Activated CD8-positive, alpha-beta T cell treated with anti-CD3 and anti-CD28 coated beads, Interleukin-2, amount 10 ng/mL, durations not matched to agents 7 days and 5 days (primary cell): ENCODE data around the gene SH2D1A. TPM values are rescaled to one million over a fixed set of nuclear protein-coding genes. Genes with fewer than 3 reads are reported as not detected.
A peak's percentile ranks its signal among the peaks of the same experiment; 100 is the strongest.

ENCODE experiments used
- ATAC-seq: fragments of 150-1000 bp; cut with Tn5 transposase; one replicate; pipeline ENCODE4 v1.10.0; 2021; ENCODE audit warnings: moderate library complexity
- CTCF ChIA-PET: fragments of 350-600 bp; sonication (Branson Sonifier 250); formaldehyde crosslinking; loops from one replicate; lab custom pipeline; 2021; ENCODE audit warnings: antibody characterized with exemption; lab: Charles Lee
- POLR2A ChIA-PET: fragments of 350-600 bp; sonication (Branson Sonifier 250); formaldehyde crosslinking; loops from one replicate; lab custom pipeline; 2021; ENCODE audit warnings: antibody characterized with exemption; lab: Charles Lee
- DNase-seq: peaks from one replicate; pipeline ENCODE4 v3.0.0-alpha.2; 2020
- H3K27ac Mint-ChIP-seq: one replicate; pipeline ENCODE4 v1.8.0; 2021; ENCODE audit warnings: mild to moderate bottlenecking, mixed read lengths
- H3K27me3 Mint-ChIP-seq: one replicate; pipeline ENCODE4 v1.8.0; 2021; ENCODE audit warnings: low read depth, mixed read lengths
- H3K36me3 Mint-ChIP-seq: one replicate; pipeline ENCODE4 v1.8.0; 2021; ENCODE audit warnings: low read depth, mixed read lengths
- H3K4me1 Mint-ChIP-seq: one replicate; pipeline ENCODE4 v1.8.0; 2021; ENCODE audit warnings: low read depth, mixed read lengths
- H3K4me3 Mint-ChIP-seq: one replicate; pipeline ENCODE4 v1.8.0; 2021; ENCODE audit warnings: mild to moderate bottlenecking, mixed read lengths
- H3K9me3 Mint-ChIP-seq: one replicate; pipeline ENCODE4 v1.8.0; 2022; ENCODE audit warnings: mixed read lengths; ENCODE audit not compliant: insufficient read depth
- total RNA-seq, 2 experiments: library from RNA; stranded (reverse); gene quantifications; one replicate each; pipeline ENCODE4 v1.2.3, GENCODE V29; 2021

Gene SH2D1A
- total RNA-seq, 2 experiments from 2014 or later = 42.0 to 42.1 TPM

GRCh38 chrX:124338733-124339514 lies 7.4 kb upstream of the SH2D1A start:
- POLR2A ChIA-PET = interaction anchor here (0.6 to 1.7 kb wide), 2 partner anchors 9 to 121 kb away, joined by 3 to 8 read pairs; no protein-coding TSS in a partner anchor
- H3K4me1 Mint-ChIP-seq = peaks cover 72% of the 10 kb centered on the region

DNA sequence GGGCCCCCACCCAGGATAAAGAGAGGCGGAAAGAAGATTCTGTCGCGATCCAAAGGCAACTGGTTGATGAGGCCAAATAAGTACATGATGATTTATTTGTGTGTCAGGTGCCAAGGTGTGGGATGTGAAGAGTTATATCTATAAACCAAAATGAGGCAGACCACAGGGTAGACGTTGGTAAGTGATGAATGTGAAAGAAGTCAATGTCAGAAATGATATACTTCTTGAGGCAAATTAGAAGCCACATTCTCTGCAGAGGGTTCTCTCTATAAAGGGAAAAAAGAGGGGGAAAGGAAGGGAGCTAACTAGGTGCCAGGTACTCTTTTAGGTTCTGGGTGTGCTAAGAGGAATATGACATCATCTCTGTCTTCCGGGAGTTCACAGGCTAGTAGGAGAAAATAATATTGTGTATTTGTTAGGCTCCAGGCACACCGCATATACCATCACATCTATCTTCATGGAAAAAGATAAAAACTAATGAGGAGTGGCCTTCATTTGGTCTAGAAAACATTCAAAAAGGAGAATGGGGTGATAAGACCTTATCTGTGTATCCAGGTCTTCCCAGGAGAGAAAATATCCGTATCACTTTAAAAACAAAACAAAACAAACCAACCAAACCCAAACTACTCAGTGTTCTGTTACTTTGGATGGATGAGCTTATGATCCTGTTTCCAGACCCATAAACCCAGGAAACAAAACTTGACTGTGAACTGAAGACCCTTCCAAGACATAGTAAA lies 4.8 kb upstream of the SH2D1A start:
- ChIA-PET CTCF (no interaction called here), POLR2A (interaction anchor here (1.1 to 1.7 kb wide), 2 partner anchors 13 to 124 kb away, joined by 3 to 10 read pairs; no protein-coding TSS in a partner anchor)
- no peaks in the 10 kb centered on the region for H3K27me3 Mint-ChIP-seq
- peak overlapping the region; percentile 71 for H3K4me3 Mint-ChIP-seq
- H3K4me1 Mint-ChIP-seq = peaks cover 79% of the 10 kb centered on the region
- no peak for ATAC-seq
- no peaks in the 10 kb centered on the region for H3K36me3 Mint-ChIP-seq
- no peak for DNase-seq
- H3K27ac Mint-ChIP-seq = peak overlapping the region; percentile 93
- no peaks in the 10 kb centered on the region for H3K9me3 Mint-ChIP-seq

More at GRCh38 chrX:124338733-124339514, 7.4 kb upstream of the SH2D1A start:
- DNase-seq (peak; percentile 57), ATAC-seq (peak; percentile 71)
- no peaks in the 10 kb centered on the region for H3K36me3 Mint-ChIP-seq
- no peaks in the 10 kb centered on the region for H3K9me3 Mint-ChIP-seq
- CTCF ChIA-PET = interaction anchor here (0.8 kb wide), 1 partner anchor 9 kb away, joined by 3 read pairs; no protein-coding TSS in a partner anchor
- H3K27me3 Mint-ChIP-seq = no peaks in the 10 kb centered on the region
- H3K27ac Mint-ChIP-seq = peak overlapping the region; percentile 66
- no peak overlapping the region for H3K4me3 Mint-ChIP-seq

- Mint-ChIP-seq H3K4me1 (peaks cover 72% of the 10 kb centered on the region), H3K27ac (peak overlapping the region; percentile 93), H3K4me3 (peak overlapping the region; percentile 71), H3K27me3 (no peaks in the 10 kb centered on the region), H3K9me3 (no peaks in the 10 kb centered on the region), H3K36me3 (no peaks in the 10 kb centered on the region)
- ATAC-seq (peak; percentile 11), DNase-seq (no peak)
- ChIA-PET POLR2A (interaction anchor here (1.1 to 1.7 kb wide), 2 partner anchors 12 to 124 kb away, joined by 3 to 10 read pairs; no protein-coding TSS in a partner anchor), CTCF (interaction anchor here (0.9 to 1.0 kb wide), 3 partner anchors 24 to 118 kb away, joined by 3 read pairs; no protein-coding TSS in a partner anchor)
Measured at GRCh38 chrX:124342174-124342867, 4.0 kb upstream of the SH2D1A start.

GRCh38 chrX:124343016-124343415 lies 3.3 kb upstream of the SH2D1A start:
- POLR2A ChIA-PET = interaction anchor here (1.1 to 1.7 kb wide), 3 partner anchors 9 to 125 kb away, joined by 3 to 10 read pairs (median 3); no protein-coding TSS in a partner anchor
- Mint-ChIP-seq H3K36me3 (peaks cover under 1% of the 10 kb centered on the region), H3K4me3 (peak overlapping the region; percentile 71), H3K27ac (peak overlapping the region; percentile 93), H3K4me1 (peaks cover 66% of the 10 kb centered on the region), H3K27me3 (no peaks in the 10 kb centered on the region), H3K9me3 (no peaks in the 10 kb centered on the region)
- no peak for ATAC-seq
- DNase-seq = no peak
- CTCF ChIA-PET = interaction anchor here (0.9 to 1.0 kb wide), 3 partner anchors 25 to 119 kb away, joined by 3 read pairs; no protein-coding TSS in a partner anchor

DNA sequence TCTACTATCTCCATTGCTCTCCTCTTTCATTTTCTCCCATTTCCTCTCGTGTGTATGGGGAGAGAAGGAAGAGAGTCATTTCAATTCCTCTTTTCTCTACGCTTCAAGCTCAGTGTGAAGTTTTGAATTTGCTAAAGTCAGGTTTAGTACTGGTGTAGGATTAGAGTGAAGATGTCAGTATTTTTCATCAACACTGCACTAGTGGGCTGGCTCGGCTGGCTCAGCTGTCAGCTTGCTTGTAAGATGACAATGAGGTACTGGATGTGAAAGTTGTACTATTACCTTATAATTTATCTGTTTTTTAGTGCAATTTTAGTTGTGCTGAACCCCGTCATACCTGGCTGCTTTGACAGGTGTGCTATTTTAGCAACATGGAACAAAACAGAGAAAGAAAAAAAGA lies 2.1 kb upstream of the SH2D1A start:
- H3K4me3 Mint-ChIP-seq = peak overlapping the region; percentile 59
- ATAC-seq (no peak), DNase-seq (no peak)
- no peaks in the 10 kb centered on the region for H3K27me3 Mint-ChIP-seq
- no peaks in the 10 kb centered on the region for H3K9me3 Mint-ChIP-seq
- ChIA-PET CTCF (no interaction called here), POLR2A (interaction anchor here (1.0 to 1.3 kb wide), 2 partner anchors 8 to 384 kb away, joined by 3 read pairs; no protein-coding TSS in a partner anchor)
- peak overlapping the region; percentile 93 for H3K27ac Mint-ChIP-seq
- H3K36me3 Mint-ChIP-seq = peaks cover 8% of the 10 kb centered on the region
- peaks cover 61% of the 10 kb centered on the region for H3K4me1 Mint-ChIP-seq

GRCh38 chrX:124346877-124347241 lies 496 bp downstream of the SH2D1A start:
- ATAC-seq (peak; percentile 6), DNase-seq (no peak)
- H3K27ac Mint-ChIP-seq = peak overlapping the region; percentile 96
- H3K27me3 Mint-ChIP-seq = no peaks in the 10 kb centered on the region
- peaks cover 46% of the 10 kb centered on the region for H3K4me1 Mint-ChIP-seq
- peak overlapping the region; percentile 81 for H3K4me3 Mint-ChIP-seq
- ChIA-PET POLR2A (interaction anchor here (0.6 to 4.0 kb wide), 8 partner anchors 8 to 129 kb away, joined by 3 to 22 read pairs (median 6); no protein-coding TSS in a partner anchor), CTCF (interaction anchor here (1.2 to 1.9 kb wide), 6 partner anchors 8 to 129 kb away, joined by 4 to 6 read pairs (median 4); no protein-coding TSS in a partner anchor)
- no peaks in the 10 kb centered on the region for H3K9me3 Mint-ChIP-seq
- H3K36me3 Mint-ChIP-seq = peaks cover 11% of the 10 kb centered on the region

DNA sequence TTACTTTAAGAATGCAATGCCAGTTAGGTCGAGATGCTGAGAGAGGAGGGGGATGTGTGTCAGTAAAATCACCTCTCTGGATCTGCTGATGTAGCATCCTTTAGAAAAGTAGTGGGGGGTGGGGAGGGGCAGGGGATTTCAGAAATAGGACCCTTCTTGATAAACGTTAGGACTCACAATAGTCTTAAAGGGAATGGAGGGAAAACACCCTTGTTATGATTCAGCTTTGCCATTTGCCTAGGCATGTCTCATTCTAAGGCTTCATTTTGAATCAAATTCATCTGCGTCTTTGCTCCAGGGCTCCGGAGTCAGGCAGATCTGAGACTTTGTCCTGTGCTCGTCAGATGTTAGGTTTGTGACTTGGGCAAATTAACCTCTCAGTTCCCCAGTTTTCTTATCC lies 879 bp downstream of the SH2D1A start:
- peaks cover 44% of the 10 kb centered on the region for H3K4me1 Mint-ChIP-seq
- ATAC-seq = no peak
- DNase-seq = peak; percentile 30
- H3K27me3 Mint-ChIP-seq = no peaks in the 10 kb centered on the region
- peak overlapping the region; percentile 96 for H3K27ac Mint-ChIP-seq
- ChIA-PET POLR2A (interaction anchor here (0.6 to 4.0 kb wide), 8 partner anchors 9 to 130 kb away, joined by 3 to 22 read pairs (median 6); no protein-coding TSS in a partner anchor), CTCF (interaction anchor here (0.9 to 1.9 kb wide), 4 partner anchors 17 to 124 kb away, joined by 3 to 6 read pairs (median 4); no protein-coding TSS in a partner anchor)
- H3K9me3 Mint-ChIP-seq = no peaks in the 10 kb centered on the region
- peak overlapping the region; percentile 81 for H3K4me3 Mint-ChIP-seq
- peaks cover 13% of the 10 kb centered on the region for H3K36me3 Mint-ChIP-seq

DNA sequence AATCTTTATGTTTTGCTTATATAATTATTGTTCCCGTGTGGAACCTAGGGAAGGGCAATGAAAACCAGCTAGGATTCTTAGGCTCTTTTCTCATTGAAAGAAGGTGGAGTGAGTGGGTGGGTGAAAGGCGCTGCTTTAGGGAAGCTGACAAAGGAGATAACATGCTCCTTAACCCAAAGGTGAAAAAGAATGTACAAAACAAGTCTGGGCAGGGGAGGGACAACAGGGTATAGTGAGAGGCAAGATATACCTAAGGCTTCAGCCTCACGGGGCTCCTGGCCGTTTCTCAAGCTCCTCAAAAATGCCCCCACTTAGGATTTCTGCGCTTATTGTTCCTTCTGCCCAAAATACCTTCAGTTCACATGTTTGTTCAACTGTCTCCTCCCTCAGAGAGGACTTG lies 1.8 kb downstream of the SH2D1A start:
- DNase-seq (no peak), ATAC-seq (peak; percentile 10)
- Mint-ChIP-seq H3K27ac (peak overlapping the region; percentile 82), H3K27me3 (no peaks in the 10 kb centered on the region), H3K9me3 (no peaks in the 10 kb centered on the region), H3K4me1 (peaks cover 41% of the 10 kb centered on the region), H3K36me3 (peaks cover 15% of the 10 kb centered on the region), H3K4me3 (peak overlapping the region; percentile 81)
- CTCF ChIA-PET = interaction anchor here (0.9 to 1.9 kb wide), 8 partner anchors 9 to 132 kb away, joined by 3 to 6 read pairs (median 4); no protein-coding TSS in a partner anchor
- POLR2A ChIA-PET = interaction anchor here (0.6 to 4.0 kb wide), 6 partner anchors 10 to 385 kb away, joined by 3 to 22 read pairs (median 4); no protein-coding TSS in a partner anchor

DNA sequence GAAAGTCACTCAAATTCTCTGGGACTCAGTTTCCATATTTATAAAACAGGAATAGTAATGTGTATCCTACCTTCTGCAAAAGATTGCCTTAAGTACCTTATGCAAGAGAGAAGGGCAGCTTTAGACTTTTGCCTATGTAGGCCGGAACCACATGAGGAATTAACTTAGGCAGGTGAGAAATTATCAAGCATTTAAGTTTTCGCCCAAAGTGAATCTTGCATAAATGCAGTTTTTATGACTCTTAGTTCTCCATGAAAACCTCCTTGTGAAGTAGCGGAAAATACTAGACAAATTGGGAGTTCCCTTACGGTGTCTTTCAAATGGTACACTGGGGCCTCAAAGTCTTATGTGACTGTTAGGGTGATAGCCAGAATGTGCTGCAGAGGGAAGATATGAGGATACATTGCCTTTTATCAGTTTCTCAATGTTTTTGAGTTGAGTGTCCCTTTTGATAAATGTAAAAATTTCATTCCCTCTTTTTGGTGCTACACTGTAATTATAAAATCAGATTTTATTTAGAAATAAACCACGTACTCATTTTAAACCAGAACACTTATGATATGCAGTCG lies 2.6 kb downstream of the SH2D1A start:
- Mint-ChIP-seq H3K4me3 (peak overlapping the region; percentile 81), H3K9me3 (no peaks in the 10 kb centered on the region), H3K27me3 (no peaks in the 10 kb centered on the region), H3K27ac (peak overlapping the region; percentile 82), H3K36me3 (peaks cover 15% of the 10 kb centered on the region), H3K4me1 (peaks cover 40% of the 10 kb centered on the region)
- CTCF ChIA-PET = interaction anchor here (1.2 to 1.5 kb wide), 4 partner anchors 9 to 132 kb away, joined by 3 to 6 read pairs (median 3); no protein-coding TSS in a partner anchor
- DNase-seq = no peak
- peak; percentile 34 for ATAC-seq
- POLR2A ChIA-PET = interaction anchor here (0.6 to 4.0 kb wide), 8 partner anchors 9 to 386 kb away, joined by 3 to 22 read pairs (median 4); no protein-coding TSS in a partner anchor

GRCh38 chrX:124354648-124355047 lies 8.3 kb downstream of the SH2D1A start:
- DNase-seq (no peak), ATAC-seq (no peak)
- ChIA-PET CTCF (interaction anchor here (1.1 to 1.5 kb wide), 4 partner anchors 9 to 131 kb away, joined by 3 to 5 read pairs (median 4); partner anchors contain the start of gene SH2D1A), POLR2A (interaction anchor here (0.6 to 1.5 kb wide), 4 partner anchors 8 to 17 kb away, joined by 3 to 5 read pairs (median 3); partner anchors contain the start of gene SH2D1A)
- H3K27me3 Mint-ChIP-seq = no peaks in the 10 kb centered on the region
- H3K36me3 Mint-ChIP-seq = peaks cover 29% of the 10 kb centered on the region
- peaks cover 54% of the 10 kb centered on the region for H3K4me1 Mint-ChIP-seq
- peak overlapping the region; percentile 83 for H3K27ac Mint-ChIP-seq
- peak overlapping the region; percentile 72 for H3K4me3 Mint-ChIP-seq
- H3K9me3 Mint-ChIP-seq = no peaks in the 10 kb centered on the region
